OCI-LY1 (cell line): Measurements from ENCODE around the gene TNFRSF12A.

Source experiments
- EZH2 ChIP-seq: fragments of 200-600 bp; sonication (generic), shearing (Covaris generic); IDR thresholded peaks from 2 replicates; pipeline ENCODE4 v1.8.0; 2017; ENCODE audit warnings: borderline replicate concordance, mixed run types, mild to moderate bottlenecking, antibody characterized with exemption, low read length, moderate library complexity, mixed read lengths
- TF ChIP-seq, protein P1 (sequence below): fragments of 200-600 bp; sonication (generic), shearing (Covaris generic); IDR thresholded peaks from 2 replicates; pipeline ENCODE4 v1.5.1; 2017; ENCODE audit warnings: mild to moderate bottlenecking, antibody characterized with exemption, low read length, moderate library complexity, mixed read lengths

GRCh38 chr16:3049921-3050481 is 29.8 kb downstream of the TNFRSF12A start:
- TF ChIP-seq, protein P1, sequence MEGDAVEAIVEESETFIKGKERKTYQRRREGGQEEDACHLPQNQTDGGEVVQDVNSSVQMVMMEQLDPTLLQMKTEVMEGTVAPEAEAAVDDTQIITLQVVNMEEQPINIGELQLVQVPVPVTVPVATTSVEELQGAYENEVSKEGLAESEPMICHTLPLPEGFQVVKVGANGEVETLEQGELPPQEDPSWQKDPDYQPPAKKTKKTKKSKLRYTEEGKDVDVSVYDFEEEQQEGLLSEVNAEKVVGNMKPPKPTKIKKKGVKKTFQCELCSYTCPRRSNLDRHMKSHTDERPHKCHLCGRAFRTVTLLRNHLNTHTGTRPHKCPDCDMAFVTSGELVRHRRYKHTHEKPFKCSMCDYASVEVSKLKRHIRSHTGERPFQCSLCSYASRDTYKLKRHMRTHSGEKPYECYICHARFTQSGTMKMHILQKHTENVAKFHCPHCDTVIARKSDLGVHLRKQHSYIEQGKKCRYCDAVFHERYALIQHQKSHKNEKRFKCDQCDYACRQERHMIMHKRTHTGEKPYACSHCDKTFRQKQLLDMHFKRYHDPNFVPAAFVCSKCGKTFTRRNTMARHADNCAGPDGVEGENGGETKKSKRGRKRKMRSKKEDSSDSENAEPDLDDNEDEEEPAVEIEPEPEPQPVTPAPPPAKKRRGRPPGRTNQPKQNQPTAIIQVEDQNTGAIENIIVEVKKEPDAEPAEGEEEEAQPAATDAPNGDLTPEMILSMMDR, result no peak
- TF ChIP-seq EZH2, result no peak
